BJ (cell line): ENCODE results near the gene NASP. TPM values are rescaled to one million over a fixed set of nuclear protein-coding genes. Genes with fewer than 3 reads are reported as not detected.

Experiments used
- CTCF ChIA-PET: fragments of 350-600 bp; formaldehyde crosslinking; extraction: SDS; loops from one replicate; lab custom pipeline; 2021; ENCODE audit warnings: antibody characterized with exemption, inconsistent platforms; lab: Yijun Ruan, JAX
- POLR2A ChIA-PET: fragments of 300-600 bp; sonication (Branson Sonifier 250); formaldehyde crosslinking; extraction: SDS; loops from one replicate; lab custom pipeline; 2021; ENCODE audit warnings: antibody characterized with exemption; lab: Charles Lee
- DNase-seq: peaks from one replicate; pipeline ENCODE4 v3.0.0-alpha.2; 2011; ENCODE audit warnings: low read depth
- H3K27me3 ChIP-seq: 2 replicates; pipeline ENCODE4 v1.6.0; 2011; ENCODE audit warnings: low read length; ENCODE audit not compliant: control insufficient read depth, insufficient read depth
- H3K36me3 ChIP-seq: 2 replicates; pipeline ENCODE4 v1.5.1; 2011; ENCODE audit warnings: low read length; ENCODE audit not compliant: control insufficient read depth, insufficient read depth
- H3K4me3 ChIP-seq: 2 replicates; pipeline ENCODE4 v1.5.1; 2011; ENCODE audit warnings: low read depth, mild to moderate bottlenecking, control low read depth, low read length
- polyA plus RNA-seq: library from polyadenylated mRNA; depleted of rRNA; stranded (reverse); fragments of >200 nt; gene quantifications from 2 replicates; pipeline ENCODE4 v1.2.3, GENCODE V29; 2011
- TF ChIP-seq, protein P1 (sequence below): IDR thresholded peaks from 2 replicates; pipeline ENCODE4 v1.5.1; 2011; ENCODE audit warnings: low read depth, mild to moderate bottlenecking, control low read depth, inconsistent platforms, low read length, moderate library complexity; ENCODE audit not compliant: insufficient read depth

The NASP gene
- polyA plus RNA-seq, 1 experiment, result 43.9 TPM

DNA sequence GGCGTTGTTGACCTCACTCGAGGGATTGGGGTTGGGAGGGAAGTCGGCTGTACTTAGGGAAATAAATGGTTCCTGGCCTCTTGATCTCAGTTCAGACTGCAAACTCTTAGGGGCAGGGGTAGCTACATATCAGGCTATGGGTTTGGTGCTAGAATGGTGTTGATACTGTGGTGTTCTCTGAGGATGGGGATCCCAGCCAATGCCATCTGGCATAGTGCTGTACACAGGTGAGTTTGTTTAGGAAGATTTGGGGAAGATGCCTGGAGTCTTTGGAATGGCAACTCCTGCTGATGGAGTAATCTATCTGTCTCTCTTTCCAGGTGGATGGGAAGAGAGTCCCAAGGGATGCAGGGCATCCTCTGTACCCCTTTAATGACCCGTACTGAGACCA lies 14.3 kb upstream of the NASP start:
- CTCF ChIA-PET, result interaction anchor here (0.8 to 6.6 kb wide), 15 partner anchors 11 to 555 kb away, joined by 4 to 66 read pairs (median 7); partner anchors contain the start of genes AKR1A1, NASP and PRDX1
- Histone ChIP-seq H3K27me3 (no peaks in the 10 kb centered on the region), H3K36me3 (peaks cover 20% of the 10 kb centered on the region), H3K4me3 (no peak overlapping the region)
- TF ChIP-seq, protein P1, sequence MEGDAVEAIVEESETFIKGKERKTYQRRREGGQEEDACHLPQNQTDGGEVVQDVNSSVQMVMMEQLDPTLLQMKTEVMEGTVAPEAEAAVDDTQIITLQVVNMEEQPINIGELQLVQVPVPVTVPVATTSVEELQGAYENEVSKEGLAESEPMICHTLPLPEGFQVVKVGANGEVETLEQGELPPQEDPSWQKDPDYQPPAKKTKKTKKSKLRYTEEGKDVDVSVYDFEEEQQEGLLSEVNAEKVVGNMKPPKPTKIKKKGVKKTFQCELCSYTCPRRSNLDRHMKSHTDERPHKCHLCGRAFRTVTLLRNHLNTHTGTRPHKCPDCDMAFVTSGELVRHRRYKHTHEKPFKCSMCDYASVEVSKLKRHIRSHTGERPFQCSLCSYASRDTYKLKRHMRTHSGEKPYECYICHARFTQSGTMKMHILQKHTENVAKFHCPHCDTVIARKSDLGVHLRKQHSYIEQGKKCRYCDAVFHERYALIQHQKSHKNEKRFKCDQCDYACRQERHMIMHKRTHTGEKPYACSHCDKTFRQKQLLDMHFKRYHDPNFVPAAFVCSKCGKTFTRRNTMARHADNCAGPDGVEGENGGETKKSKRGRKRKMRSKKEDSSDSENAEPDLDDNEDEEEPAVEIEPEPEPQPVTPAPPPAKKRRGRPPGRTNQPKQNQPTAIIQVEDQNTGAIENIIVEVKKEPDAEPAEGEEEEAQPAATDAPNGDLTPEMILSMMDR, result no peak
- POLR2A ChIA-PET, result no interaction called here
- no peak for DNase-seq

DNA sequence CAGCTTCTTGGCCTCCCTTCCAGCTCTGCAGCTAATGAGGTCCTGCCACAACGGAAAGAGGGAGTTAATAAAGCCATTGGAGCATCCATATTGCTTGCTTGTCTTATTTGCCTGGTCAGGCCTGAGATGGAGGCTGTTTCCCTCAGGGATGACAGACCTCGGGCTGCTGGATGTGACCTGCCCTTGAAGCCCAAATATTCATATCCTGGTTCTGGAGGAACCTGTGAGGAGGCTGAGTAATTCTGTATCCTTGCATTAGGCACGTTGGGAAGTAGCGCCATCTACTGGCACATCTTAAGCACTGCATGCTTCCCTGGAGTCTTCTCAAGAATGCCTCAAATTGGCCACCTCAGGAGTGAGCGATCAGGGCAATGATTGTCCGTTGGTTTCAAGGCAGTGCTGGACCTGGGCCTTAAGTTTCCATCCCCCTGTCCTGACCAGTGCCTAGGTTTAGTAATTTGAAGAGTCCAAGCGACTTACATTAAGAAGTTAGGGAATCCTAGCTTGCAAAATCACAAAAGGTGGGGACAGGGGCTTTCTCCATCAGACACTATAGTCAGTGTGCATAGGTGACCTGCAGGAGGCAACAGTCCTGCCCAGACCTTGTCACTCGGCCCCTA lies 13.8 kb upstream of the NASP start:
- ChIA-PET CTCF (interaction anchor here (0.7 to 6.6 kb wide), 21 partner anchors 11 to 555 kb away, joined by 3 to 66 read pairs (median 5); partner anchors contain the start of genes AKR1A1, NASP and PRDX1), POLR2A (no interaction called here)

DNA sequence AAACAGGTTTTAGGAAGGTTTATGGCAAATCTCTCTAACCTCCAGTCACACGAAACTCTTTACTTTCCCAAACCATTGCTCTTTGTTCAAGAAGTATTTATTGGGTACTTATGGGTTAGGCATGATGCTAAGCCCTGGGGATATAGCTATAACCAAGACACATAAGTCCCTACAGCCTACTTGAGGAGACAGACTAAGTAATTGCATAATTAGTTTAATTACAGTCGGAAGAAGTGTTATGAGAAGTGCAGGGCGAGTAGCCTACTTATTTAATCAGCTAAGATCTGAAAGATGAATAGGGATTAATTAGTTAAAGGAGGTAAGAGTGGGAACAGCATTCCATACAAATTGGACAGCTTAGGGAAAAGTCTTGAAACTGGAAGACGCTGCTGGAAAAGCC lies 13.2 kb upstream of the NASP start:
- TF ChIP-seq, protein P1, result no peak
- no peak for DNase-seq
- no peaks in the 10 kb centered on the region for H3K27me3 ChIP-seq
- peaks cover 20% of the 10 kb centered on the region for H3K36me3 ChIP-seq
- H3K4me3 ChIP-seq, result no peak overlapping the region
- POLR2A ChIA-PET, result no interaction called here
- CTCF ChIA-PET, result interaction anchor here (0.7 to 6.6 kb wide), 13 partner anchors 12 to 343 kb away, joined by 3 to 66 read pairs (median 7); partner anchors contain the start of genes AKR1A1 and NASP

More for the DNA sequence above, 13.8 kb upstream of the NASP start:
- Histone ChIP-seq H3K4me3 (no peak overlapping the region), H3K27me3 (no peaks in the 10 kb centered on the region), H3K36me3 (peaks cover 20% of the 10 kb centered on the region)
- TF ChIP-seq, protein P1, result peak; percentile 97
- DNase-seq, result peak; percentile 27

DNA sequence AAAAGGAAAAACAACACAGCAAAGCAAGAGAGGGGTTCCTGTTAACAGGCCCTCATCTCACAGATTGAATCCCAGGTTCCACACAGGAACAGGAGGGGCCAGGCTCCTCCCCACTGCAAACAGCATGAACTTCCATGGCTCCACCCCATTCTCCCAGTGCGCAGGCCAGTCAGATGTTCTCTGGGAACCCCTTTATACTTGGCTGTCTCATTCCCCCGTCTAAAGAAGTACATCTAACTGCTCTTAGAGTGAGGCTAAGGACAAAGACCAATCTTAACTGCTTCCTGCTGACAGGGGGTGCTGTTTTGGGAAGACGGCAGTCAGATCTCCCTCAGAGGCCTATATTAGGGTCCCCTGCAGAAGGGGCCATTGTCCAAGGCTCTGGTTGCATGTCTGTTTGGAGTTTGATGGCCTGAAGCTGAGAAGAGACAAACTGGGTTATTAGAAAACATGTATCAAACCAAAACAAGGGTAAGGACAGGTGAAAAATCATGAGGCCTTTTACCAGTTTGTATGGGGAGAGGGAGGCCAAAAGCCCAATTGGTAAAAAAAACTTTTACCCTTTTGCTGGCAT lies 10.5 kb upstream of the NASP start:
- H3K27me3 ChIP-seq, result no peaks in the 10 kb centered on the region
- TF ChIP-seq, protein P1, result peak; percentile 16; the same call in 1 of the 2 replicates
- ChIA-PET POLR2A (no interaction called here), CTCF (interaction anchor here (6.6 kb wide), 1 partner anchor 9 kb away, joined by 66 read pairs; the partner anchor contains the start of gene NASP)
- no peak overlapping the region for H3K4me3 ChIP-seq
- H3K36me3 ChIP-seq, result peaks cover 8% of the 10 kb centered on the region
- no peak for DNase-seq

DNA sequence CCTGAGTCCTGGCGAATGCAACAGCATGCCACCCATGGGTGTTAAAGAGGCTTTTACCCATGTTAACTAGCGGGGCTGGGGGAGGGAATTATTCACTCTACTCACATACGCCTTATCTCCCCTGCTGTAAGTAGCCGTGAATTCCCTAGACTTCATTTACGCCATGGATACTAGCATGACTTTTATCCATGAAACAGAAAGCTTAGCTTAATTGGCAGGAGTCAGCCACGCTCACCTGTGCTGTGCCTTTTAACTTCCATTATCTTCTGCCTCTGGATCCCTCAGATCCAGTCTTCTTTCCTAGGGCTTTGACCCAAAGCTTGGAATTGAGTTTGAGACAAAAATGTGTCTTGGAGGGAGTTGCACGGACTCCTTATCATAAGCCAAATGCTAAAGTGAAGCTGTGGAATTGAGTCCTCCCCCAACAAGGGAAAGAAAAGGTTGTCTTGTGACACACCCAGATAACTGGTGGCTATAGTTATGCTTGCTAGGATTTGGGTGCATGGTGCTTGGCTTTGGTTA lies 9.7 kb upstream of the NASP start:
- CTCF ChIA-PET, result interaction anchor here (0.9 to 1.4 kb wide), 2 partner anchors 62 to 66 kb away, joined by 3 read pairs; no protein-coding TSS in a partner anchor
- POLR2A ChIA-PET, result no interaction called here

More for the DNA sequence above, 9.7 kb upstream of the NASP start:
- DNase-seq, result no peak
- TF ChIP-seq, protein P1, result no peak
- H3K4me3 ChIP-seq, result no peak overlapping the region
- peaks cover 8% of the 10 kb centered on the region for H3K36me3 ChIP-seq
- no peaks in the 10 kb centered on the region for H3K27me3 ChIP-seq
